ENCODE measurements around the gene B3GALNT1.
"Not testable (repeated sequence)": the region's sequence is repeated elsewhere in the genome, so short reads cannot be mapped to it uniquely, and the experiment has no call there.

The B3GALNT1 gene

DNA sequence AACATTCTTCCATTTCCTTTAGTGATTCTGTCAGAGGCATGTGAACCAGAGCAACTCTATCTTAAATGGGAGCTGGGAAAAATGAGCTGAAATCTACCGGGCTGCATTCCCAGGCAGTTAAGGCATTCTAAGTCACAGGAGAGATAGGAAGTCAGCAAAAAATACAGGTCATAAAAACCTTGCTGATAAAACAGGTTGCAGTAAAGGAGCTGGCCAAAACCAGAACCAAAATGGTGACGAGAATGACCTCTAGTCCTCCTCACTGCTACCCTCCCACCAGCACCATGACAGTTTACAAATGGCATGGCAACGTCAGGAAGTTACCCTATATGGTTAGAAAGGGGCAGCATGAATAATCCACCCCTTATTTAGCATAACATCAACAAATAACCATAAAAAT lies 66.4 kb downstream of the B3GALNT1 start:
- in situ Hi-C loops (cut with MboI; ENCODE audit: low pct_unique_long_range_greater_than_20kb, low sequenced_read_pairs, unreplicated experiment), result no loop called here
- TF ChIP-seq, protein P1, sequence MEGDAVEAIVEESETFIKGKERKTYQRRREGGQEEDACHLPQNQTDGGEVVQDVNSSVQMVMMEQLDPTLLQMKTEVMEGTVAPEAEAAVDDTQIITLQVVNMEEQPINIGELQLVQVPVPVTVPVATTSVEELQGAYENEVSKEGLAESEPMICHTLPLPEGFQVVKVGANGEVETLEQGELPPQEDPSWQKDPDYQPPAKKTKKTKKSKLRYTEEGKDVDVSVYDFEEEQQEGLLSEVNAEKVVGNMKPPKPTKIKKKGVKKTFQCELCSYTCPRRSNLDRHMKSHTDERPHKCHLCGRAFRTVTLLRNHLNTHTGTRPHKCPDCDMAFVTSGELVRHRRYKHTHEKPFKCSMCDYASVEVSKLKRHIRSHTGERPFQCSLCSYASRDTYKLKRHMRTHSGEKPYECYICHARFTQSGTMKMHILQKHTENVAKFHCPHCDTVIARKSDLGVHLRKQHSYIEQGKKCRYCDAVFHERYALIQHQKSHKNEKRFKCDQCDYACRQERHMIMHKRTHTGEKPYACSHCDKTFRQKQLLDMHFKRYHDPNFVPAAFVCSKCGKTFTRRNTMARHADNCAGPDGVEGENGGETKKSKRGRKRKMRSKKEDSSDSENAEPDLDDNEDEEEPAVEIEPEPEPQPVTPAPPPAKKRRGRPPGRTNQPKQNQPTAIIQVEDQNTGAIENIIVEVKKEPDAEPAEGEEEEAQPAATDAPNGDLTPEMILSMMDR (IDR thresholded peaks at IDR 0.05; ENCODE audit: extremely low read depth, insufficient read depth, missing control alignments), result no peak
- DNase-seq (ENCODE audit: low spot score), result no peak

DNA sequence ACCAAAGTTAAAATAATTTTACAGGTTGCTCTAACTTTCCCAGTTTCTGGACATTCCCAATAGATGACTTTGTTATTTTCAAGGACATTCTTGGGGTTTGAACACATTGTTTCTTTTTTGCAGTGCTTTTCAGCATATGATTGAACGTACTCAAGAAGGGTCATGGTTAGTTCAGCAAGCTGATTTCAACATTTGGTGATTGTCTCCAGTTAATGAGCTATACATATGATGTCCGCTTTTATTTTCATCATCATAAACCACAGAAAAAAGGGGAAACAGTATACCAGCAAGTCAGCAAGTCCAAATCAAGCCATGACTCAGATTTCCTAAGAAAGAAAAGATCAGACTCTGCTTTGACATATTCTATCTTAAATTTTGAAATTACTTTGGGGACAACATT lies 69.4 kb downstream of the B3GALNT1 start:
- TF ChIP-seq, protein P1 (IDR thresholded peaks at IDR 0.05; ENCODE audit: extremely low read depth, insufficient read depth, missing control alignments), result no peak
- DNase-seq (ENCODE audit: low spot score), result no peak
- in situ Hi-C loops (cut with MboI; ENCODE audit: low pct_unique_long_range_greater_than_20kb, low sequenced_read_pairs, unreplicated experiment), result no loop called here

DNA sequence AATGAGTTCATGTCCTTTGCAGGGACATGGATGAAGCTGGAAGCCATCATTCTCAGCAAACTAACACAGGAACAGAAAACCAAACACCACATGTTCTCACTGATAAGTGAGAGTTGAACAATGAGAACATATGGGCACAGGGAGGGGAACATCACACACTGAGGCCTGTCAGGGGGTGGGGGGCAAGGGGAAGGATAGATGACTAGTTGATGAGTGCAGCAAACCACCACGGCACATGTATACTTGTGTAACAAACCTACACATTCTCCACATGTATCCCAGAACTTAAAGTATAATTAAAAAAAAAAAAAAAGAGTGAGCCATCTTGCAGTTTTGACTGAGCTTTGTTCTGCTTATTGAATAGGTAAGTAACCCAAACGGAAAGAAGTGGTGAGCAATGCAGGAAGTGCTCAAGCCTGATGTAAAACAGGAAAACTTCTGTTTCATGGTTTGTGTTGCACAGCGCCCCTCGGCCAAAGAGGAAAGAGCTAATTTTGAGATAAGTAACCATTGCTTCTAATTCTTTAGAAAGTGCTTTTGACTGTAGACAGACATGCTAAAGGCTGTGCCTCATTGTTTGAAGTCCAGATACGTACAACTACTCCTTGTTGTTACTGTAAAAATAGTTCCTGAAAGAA lies 70.1 kb downstream of the B3GALNT1 start:
- TF ChIP-seq, protein P1 (IDR thresholded peaks at IDR 0.05; ENCODE audit: extremely low read depth, insufficient read depth, missing control alignments), result peak; percentile 26
- not testable (repeated sequence) for DNase-seq (ENCODE audit: low spot score)

More for the DNA sequence above, 70.1 kb downstream of the B3GALNT1 start:
- in situ Hi-C loops (cut with MboI; ENCODE audit: low pct_unique_long_range_greater_than_20kb, low sequenced_read_pairs, unreplicated experiment), result not testable (repeated sequence)

All from GM13977 (cell line).